ENCODE measurements around the gene CHKA. TPM values are rescaled to one million over a fixed set of nuclear protein-coding genes. Genes with fewer than 3 reads are reported as not detected.

Gene CHKA
- polyA plus RNA-seq (ENCODE audit: insufficient read length in 12 of 12) = 10 to 100 TPM in 11 of 12 donors, not detected in 1; 10.7 to 43.3 (median 22.1) TPM
- long read RNA-seq, donor 1, transcript CHKA-201 (12 exons, 2,530 nt) = major isoform, 5 of 10 reads
- long read RNA-seq, donor 1, partial matches to known transcripts = 5 of 10 reads
- long read RNA-seq, donor 1, other reads (novel, unspliced or antisense) = 0 of 10 reads
- long read RNA-seq, donor 2, partial matches to known transcripts = 0 of 3 reads
- long read RNA-seq, donor 2, other reads (novel, unspliced or antisense) = 0 of 3 reads
- long read RNA-seq, donor 3 = 0 reads
- long read RNA-seq, donor 4 = 0 reads
- long read RNA-seq, donor 5 = 0 reads
- long read RNA-seq, donor 6 = 0 reads
- long read RNA-seq, donor 7 = 0 reads
- long read RNA-seq, donor 8, partial matches to known transcripts = 0 of 1 reads
- long read RNA-seq, donor 8, other reads (novel, unspliced or antisense) = 0 of 1 reads
- long read RNA-seq, donor 9 = 0 reads
- long read RNA-seq, donor 10, partial matches to known transcripts = 0 of 2 reads
- long read RNA-seq, donor 10, other reads (novel, unspliced or antisense) = 0 of 2 reads
- long read RNA-seq, donor 11, partial matches to known transcripts = 0 of 5 reads
- long read RNA-seq, donor 11, other reads (novel, unspliced or antisense) = 0 of 5 reads

- DNase-seq = peak; percentile 88
These were observed at the start of gene CHKA for GRCh38 chr11:68121067-68121899. Gene CHKA, minus strand, starts transcription at chr11:68121388. Its CDS starts 211 bp downstream, at chr11:68121177.

GRCh38 chr11:68169442-68169841, 48.3 kb upstream of the CHKA start:
- DNase-seq = no peak

- DNase-seq = no peak
These were observed 47.5 kb upstream of the CHKA start for GRCh38 chr11:68168694-68169093.

- no peak for DNase-seq
These were observed 46.3 kb upstream of the CHKA start for GRCh38 chr11:68167474-68167873.

- DNase-seq = no peak
These were observed 45.8 kb upstream of the CHKA start for GRCh38 chr11:68166969-68167368.

- DNase-seq = no peak
These were observed 44.4 kb upstream of the CHKA start for GRCh38 chr11:68165601-68166000.

GRCh38 chr11:68164437-68164836, 43.2 kb upstream of the CHKA start:
- DNase-seq = no peak

- no peak for DNase-seq
These were observed 42.5 kb upstream of the CHKA start for GRCh38 chr11:68163691-68164090.

- no peak for DNase-seq
These were observed 39.0 kb upstream of the CHKA start for GRCh38 chr11:68160100-68160695.

GRCh38 chr11:68159665-68160064, 38.5 kb upstream of the CHKA start:
- DNase-seq = no peak

GRCh38 chr11:68159161-68159560, 38.0 kb upstream of the CHKA start:
- DNase-seq = no peak

- no peak for DNase-seq
These were observed 37.4 kb upstream of the CHKA start for GRCh38 chr11:68158580-68158979.

- DNase-seq = no peak
These were observed 32.6 kb upstream of the CHKA start for GRCh38 chr11:68153742-68154141.

GRCh38 chr11:68150037-68150436, 28.8 kb upstream of the CHKA start:
- no peak for DNase-seq

GRCh38 chr11:68149417-68149816, 28.2 kb upstream of the CHKA start:
- DNase-seq = no peak

GRCh38 chr11:68148879-68149278, 27.7 kb upstream of the CHKA start:
- DNase-seq = no peak

GRCh38 chr11:68148071-68148805, 27.1 kb upstream of the CHKA start:
- no peak for DNase-seq

GRCh38 chr11:68146704-68147474, 25.7 kb upstream of the CHKA start:
- DNase-seq = peak; percentile 20

GRCh38 chr11:68146010-68146540, 24.9 kb upstream of the CHKA start:
- no peak for DNase-seq

All from muscle of arm (tissue), 14 donors.